Thyroid gland (tissue), 4 donors: ENCODE data around the gene LHFPL2.

ENCODE experiments used
- CTCF ChIP-seq, 6 experiments: fragments of 200-600 bp in 3 of 6; fragments of 450-650 bp in 3 of 6; sonication (generic) in 3 of 6; IDR thresholded peaks; one replicate each; pipeline ENCODE4 v1.5.1; 2016 to 2019; ENCODE audit warnings: antibody characterized with exemption in 6 of 6, mild to moderate bottlenecking in 2 of 6, inconsistent platforms in 1 of 6, moderate library complexity in 1 of 6
- POLR2A ChIP-seq, 2 donors: fragments of 450-650 bp; IDR thresholded peaks; one replicate each; pipeline ENCODE4 v1.6.1; 2017; ENCODE audit warnings: antibody characterized with exemption in 2 of 2, mild to moderate bottlenecking in 2 of 2, moderate library complexity in 1 of 2

DNA sequence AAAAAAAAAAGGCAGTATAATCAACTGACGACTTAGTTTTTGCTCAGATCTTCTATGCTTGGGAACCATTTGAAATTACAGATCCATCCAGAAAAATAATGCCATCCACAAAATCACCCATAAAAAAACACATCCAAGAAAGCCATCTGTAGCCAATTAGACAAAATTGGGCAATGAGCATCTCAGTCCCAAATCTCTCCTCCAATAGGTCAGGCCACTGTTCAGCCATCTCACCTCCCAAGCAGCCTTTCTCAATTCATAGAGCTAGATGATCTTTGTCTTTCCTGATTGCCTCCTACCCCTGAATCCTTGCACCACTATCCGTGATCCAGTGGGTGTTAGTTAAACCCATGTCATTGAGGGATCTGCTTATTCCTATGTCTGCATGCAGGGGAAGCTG is 148.5 kb downstream of the LHFPL2 start:
- no peak for TF ChIP-seq CTCF (IDR thresholded peaks at IDR 0.05)
- TF ChIP-seq POLR2A (IDR thresholded peaks at IDR 0.05), result no peak
